HepG2 (cell line): Measurements from ENCODE around the gene YPEL3. TPM values are rescaled to one million over a fixed set of nuclear protein-coding genes. Genes with fewer than 3 reads are reported as not detected.

Experiments
- ARNTL ChIP-seq: sonication (generic); formaldehyde crosslinking; IDR thresholded peaks from 2 replicates; pipeline ENCODE4 v1.4.0; 2020; ENCODE audit warnings: mild to moderate bottlenecking, missing genetic modification reagents
- GFI1 ChIP-seq: sonication (generic); formaldehyde crosslinking; IDR thresholded peaks from 2 replicates; pipeline ENCODE4 v1.5.0; 2020; ENCODE audit warnings: missing genetic modification reagents, mild to moderate bottlenecking, borderline replicate concordance
- HES4 ChIP-seq: sonication (generic); formaldehyde crosslinking; IDR thresholded peaks from 2 replicates; pipeline ENCODE4 v1.9.0; 2021; ENCODE audit warnings: mild to moderate bottlenecking, missing genetic modification reagents, borderline replicate concordance
- HOXD1 ChIP-seq: sonication (generic); formaldehyde crosslinking; IDR thresholded peaks from 2 replicates; pipeline ENCODE4 v1.5.0; 2020; ENCODE audit warnings: missing genetic modification reagents
- RARA ChIP-seq: IDR thresholded peaks from 2 replicates; pipeline ENCODE4 v1.6.1; 2016; ENCODE audit warnings: missing genetic modification reagents, missing compliant biosample characterization
- SRSF9 ChIP-seq: fragments of 200-400 bp; formaldehyde crosslinking; IDR thresholded peaks from 2 replicates; pipeline ENCODE4 v1.6.1; 2018; ENCODE audit warnings: borderline replicate concordance, mild to moderate bottlenecking, low read depth, low read length; ENCODE audit not compliant: insufficient read depth, poor library complexity, severe bottlenecking
- TCF12 ChIP-seq, 2 experiments: fragments of 450-650 bp in 1 of 2; sonication (generic) in 1 of 2; formaldehyde crosslinking in 1 of 2; IDR thresholded peaks; 2 replicates each; pipeline versions ENCODE4 v1.6.1 to v1.8.0; 2017 to 2022; ENCODE audit warnings: antibody characterized with exemption in 1 of 2, mild to moderate bottlenecking in 1 of 2, missing genetic modification reagents in 1 of 2, moderate library complexity in 1 of 2
- TERF1 ChIP-seq: sonication (generic); formaldehyde crosslinking; IDR thresholded peaks from 2 replicates; pipeline ENCODE4 v1.8.0; 2022; ENCODE audit warnings: mild to moderate bottlenecking, missing genetic modification reagents, moderate library complexity
- TOPORS ChIP-seq: sonication (generic); formaldehyde crosslinking; IDR thresholded peaks from 2 replicates; pipeline ENCODE4 v1.8.0; 2023; ENCODE audit warnings: mild to moderate bottlenecking, missing genetic modification reagents
- ZBTB26 ChIP-seq: IDR thresholded peaks from 2 replicates; pipeline ENCODE4 v1.6.1; 2016; ENCODE audit warnings: missing compliant biosample characterization, missing genetic modification reagents, borderline replicate concordance
- ZNF143 ChIP-seq: sonication (generic); formaldehyde crosslinking; IDR thresholded peaks from 2 replicates; pipeline ENCODE4 v1.4.0; 2020; ENCODE audit warnings: missing genetic modification reagents
- ZNF230 ChIP-seq: sonication (generic); formaldehyde crosslinking; IDR thresholded peaks from 2 replicates; pipeline ENCODE4 v1.4.0; 2020; ENCODE audit warnings: mild to moderate bottlenecking, missing genetic modification reagents
- ZNF296 ChIP-seq: sonication (generic); formaldehyde crosslinking; conservative IDR thresholded peaks from 2 replicates; pipeline ENCODE4 v1.5.0; 2020; ENCODE audit warnings: mild to moderate bottlenecking, missing genetic modification reagents
- ZNF407 ChIP-seq: sonication (generic); formaldehyde crosslinking; IDR thresholded peaks from one replicate; pipeline ENCODE4 v1.5.1; 2020; ENCODE audit warnings: mild to moderate bottlenecking, missing genetic modification reagents; ENCODE audit errors: not compliant biosample characterization
- ZNF552 ChIP-seq: sonication (generic); formaldehyde crosslinking; IDR thresholded peaks from 2 replicates; pipeline ENCODE4 v1.9.0; 2022; ENCODE audit warnings: missing genetic modification reagents, mild to moderate bottlenecking, borderline replicate concordance
- ZNF883 ChIP-seq: sonication (generic); formaldehyde crosslinking; IDR thresholded peaks from 2 replicates; pipeline ENCODE4 v1.5.1; 2020; ENCODE audit warnings: mild to moderate bottlenecking, missing genetic modification reagents; ENCODE audit errors: not compliant biosample characterization
- ZSCAN12 ChIP-seq: sonication (generic); formaldehyde crosslinking; IDR thresholded peaks from 2 replicates; pipeline ENCODE4 v1.9.0; 2021; ENCODE audit warnings: mild to moderate bottlenecking, missing genetic modification reagents
- polyA plus RNA-seq, 8 experiments: library from polyadenylated mRNA; depleted of rRNA in 3 of 8; stranded (reverse) in 7 of 8; unstranded in 1 of 8; fragments of >200 nt; fragmentation: Illumina TruSeq in 4 of 8; extraction: Trizol in 4 of 8; gene quantifications; 2 replicates each; pipeline versions ENCODE4 v1.2.1 to v1.2.3, GENCODE V29; 2011 to 2016; ENCODE audit warnings: low read depth in 4 of 8, missing spikeins in 1 of 8, mixed read lengths in 1 of 8; ENCODE audit not compliant: insufficient read depth in 1 of 8
- total RNA-seq, 5 experiments: library from RNA; depleted of rRNA; stranded (reverse); fragments of >200 nt; fragmentation: Illumina TruSeq; extraction: Trizol; gene quantifications; 2 replicates each; pipeline ENCODE4 v1.2.3, GENCODE V29; 2016; ENCODE audit warnings: low read depth in 1 of 5

YPEL3 gene
- total and polyA plus RNA-seq, 2 of the 13 experiments (the other 11 are each of a cell fraction or from before 2014, with no cell fraction given), result 5.4 to 47.0 TPM

- TF ChIP-seq ZNF407 (CRISPR knock-in tag) (peak; percentile 80), ZNF883 (CRISPR knock-in tag) (no peak), ZNF296 (CRISPR knock-in tag) (peak; percentile 93; the same call in 1 of the 2 replicates), HES4 (CRISPR knock-in tag) (0 out of 2 replicates have a peak, but pooled peaks have one; percentile 66), TCF12 (IDR thresholded peaks at IDR 0.05) (no peak), TCF12 (CRISPR knock-in tag; IDR thresholded peaks at IDR 0.05) (no peak), GFI1 (CRISPR knock-in tag) (peak; percentile 10; the same call in 1 of the 2 replicates), RARA (peak; percentile 43), TERF1 (peak; percentile 56; the same call in 1 of the 2 replicates), TOPORS (CRISPR knock-in tag) (peak; percentile 31; the same call in 1 of the 2 replicates), ZNF230 (peak; percentile 92; the same call in 1 of the 2 replicates), ZNF552 (CRISPR knock-in tag) (peak; percentile 51; the same call in 1 of the 2 replicates), ZNF143 (CRISPR knock-in tag) (peak; percentile 13; the same call in 1 of the 2 replicates), ZSCAN12 (no peak), HOXD1 (CRISPR knock-in tag) (0 out of 2 replicates have a peak, but pooled peaks have one; percentile 6), ARNTL (CRISPR knock-in tag) (peak; percentile 84), SRSF9 (no peak), ZBTB26 (peak; percentile 65; the same call in 1 of the 2 replicates)
Observed at GRCh38 chr16:30112197-30113030, 16.4 kb upstream of the YPEL3 start (continued).
